ENCODE measurements around the gene GRAP2. TPM values are rescaled to one million over a fixed set of nuclear protein-coding genes. Genes with fewer than 3 reads are reported as not detected.

Gene GRAP2
- total and polyA plus RNA-seq, 9 of the 15 experiments (the other 6 are each of a cell fraction or from before 2014, with no cell fraction given) = 4.8 to 88.7 (median 60.4) TPM

GRCh38 chr22:39937906-39938305 is 37.0 kb downstream of the GRAP2 start:
- BruUV-seq (replicated peaks) = no TSS peak
- Histone ChIP-seq H2AFZ (ENCODE audit: low read depth, low read length) (peak overlapping the region; percentile 68; the same call in 1 of the 2 replicates), H3K79me2 (ENCODE audit: control insufficient read depth, insufficient read depth, low read length) (peaks cover 9% of the 10 kb centered on the region; the same call in 1 of the 3 replicates), H3K27ac (ENCODE audit: extremely low read depth, low read depth, low read length) (peak overlapping the region; percentile 52; the same call in 1 of the 3 replicates), H3K9ac (ENCODE audit: insufficient read depth in 1 of 2, low read depth in 2 of 2, low read length in 2 of 2) (peak overlapping the region in 1 of 2 experiments; percentile 20; a peak in 1 of 4 replicates), H3K36me3 (ENCODE audit: control insufficient read depth, insufficient read depth, low read length) (no peaks in the 10 kb centered on the region), H4K20me1 (replicated peaks; ENCODE audit: control insufficient read depth, insufficient read depth, low read length) (no peaks in the 10 kb centered on the region), H3K9me1 (ENCODE audit: control insufficient read depth, insufficient read depth, low read length) (no peaks in the 10 kb centered on the region), H3K4me2 (ENCODE audit: insufficient read depth, low read length) (no peak overlapping the region), H3K4me1 (replicated peaks in 1 of 2; ENCODE audit: control insufficient read depth in 2 of 2, insufficient read depth in 2 of 2, low read length in 2 of 2) (peaks cover 7 to 58% of the 10 kb centered on the region in 2 experiments), H3K27me3 (ENCODE audit: control insufficient read depth in 2 of 2, insufficient read depth in 2 of 2, low read length in 2 of 2) (no peaks in the 10 kb centered on the region), H3K4me3 (no peak overlapping the region), H3K9me3 (replicated peaks; ENCODE audit: control insufficient read depth, insufficient read depth, low read depth, low read length) (no peaks in the 10 kb centered on the region)
- in situ Hi-C loops (cut with MboI) = no loop called here
- TF ChIP-seq ZNF586 (CRISPR knock-in tag; conservative IDR thresholded peaks at IDR 0.05) (no peak), ZNF79 (CRISPR knock-in tag; IDR thresholded peaks at IDR 0.05; ENCODE audit: low read depth) (no peak), JUN (IDR thresholded peaks at IDR 0.05; ENCODE audit: borderline replicate concordance, low read depth, low read length) (no peak), JUN (CRISPR knock-in tag; IDR thresholded peaks at IDR 0.05; ENCODE audit: borderline replicate concordance) (no peak), PCBP2 (IDR thresholded peaks at IDR 0.05; ENCODE audit: low read depth, low read length, poor library complexity, severe bottlenecking) (no peak), ZNF699 (CRISPR knock-in tag; IDR thresholded peaks at IDR 0.05; ENCODE audit: insufficient replicate concordance) (no peak), ZNF830 (CRISPR knock-in tag; IDR thresholded peaks at IDR 0.05) (no peak), DACH1 (IDR thresholded peaks at IDR 0.05; ENCODE audit: partially characterized antibody) (no peak)
- WGBS (ENCODE audit: insufficient coverage, low coverage, missing lambda C conversion rate) = 90% methylated on average over 3 of the region's 3 CpGs
- POLR2A ChIA-PET = no interaction called here
- intact Hi-C loops (cut with micrococcal nuclease) = no loop called here
- DNase-seq (ENCODE audit: extremely low read depth in 1 of 4, low spot score in 3 of 4) = no peak
- no peak for ATAC-seq
- FAIRE-seq = no peak
- CTCF ChIA-PET (ENCODE audit: low intra/inter-chr PET ratio) = no interaction called here

All from K562 (cell line).